Putamen (tissue), 1 donor: ENCODE results near the gene GNB1.

Experiments
- DNase-seq: peaks from one replicate; pipeline ENCODE4 v3.0.0-alpha.2; 2016; ENCODE audit warnings: low spot score

Gene GNB1

DNA sequence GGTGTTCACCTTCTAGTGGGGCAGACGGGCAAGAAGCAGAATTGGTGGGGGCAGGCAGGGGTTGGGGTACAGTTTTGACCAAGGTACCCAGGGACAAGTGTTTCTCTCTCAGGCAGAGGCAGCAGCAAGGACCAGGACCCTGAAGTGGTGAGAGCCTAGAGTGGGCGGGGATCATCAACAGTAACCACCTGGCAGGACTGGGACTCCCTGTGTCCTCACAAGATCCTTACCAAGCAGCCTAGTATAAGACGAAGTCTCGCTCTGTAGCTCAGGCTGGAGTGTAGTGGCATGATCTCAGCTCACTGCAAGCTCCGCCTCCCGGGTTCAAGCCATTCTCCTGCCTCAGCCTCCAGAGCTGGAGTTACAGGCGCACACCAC, 109.4 kb downstream of the GNB1 start:
- DNase-seq, result no peak

- DNase-seq, result no peak
Observed at GRCh38 chr1:1780598-1781525, 110.0 kb downstream of the GNB1 start.

DNA sequence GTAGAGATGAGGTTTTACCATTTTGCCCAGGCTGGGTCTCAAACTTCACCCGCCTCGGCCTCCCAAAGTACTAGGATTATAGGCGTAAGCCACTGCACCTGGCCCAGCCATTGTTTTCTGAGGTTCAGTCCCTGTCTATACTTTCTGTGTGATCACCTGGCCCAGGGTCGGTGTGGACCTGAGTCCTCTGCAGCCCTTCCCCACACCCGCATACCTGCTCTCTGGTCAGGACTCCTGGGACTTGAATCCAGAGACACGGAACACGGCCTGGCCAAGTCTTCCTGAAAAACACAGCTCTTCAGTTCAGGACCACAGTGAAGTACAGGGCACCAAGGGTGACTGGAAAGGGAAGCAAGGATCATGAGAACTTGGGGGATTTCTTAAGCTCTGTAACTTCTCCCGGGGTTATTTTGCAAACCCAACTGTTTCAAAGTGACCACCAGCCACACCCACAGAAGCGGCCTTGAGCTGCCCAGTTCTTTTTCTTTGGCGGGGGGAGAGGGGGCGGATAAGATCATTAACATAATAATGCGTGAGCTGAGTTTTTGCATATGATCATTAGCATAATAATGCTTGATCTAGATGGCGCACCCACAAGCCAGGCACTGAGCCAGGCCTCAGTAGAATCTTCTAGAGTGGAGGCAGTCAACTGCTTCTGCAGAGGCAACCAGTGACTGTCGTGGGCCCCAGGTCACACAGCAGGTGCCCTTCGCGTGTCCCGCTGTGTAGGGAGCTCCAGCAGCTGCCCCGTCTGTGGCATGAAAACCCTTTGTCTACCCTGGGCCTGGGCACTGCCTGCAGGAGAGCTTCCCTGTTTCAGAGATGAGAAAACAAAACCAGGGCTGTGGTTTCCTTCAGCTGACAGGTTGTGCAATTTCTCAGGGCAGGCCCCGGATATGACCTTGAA, 110.9 kb downstream of the GNB1 start:
- DNase-seq, result no peak

- DNase-seq, result no peak
Observed at GRCh38 chr1:1779320-1779675, 111.6 kb downstream of the GNB1 start.

GRCh38 chr1:1778663-1779319, 112.1 kb downstream of the GNB1 start:
- DNase-seq, result peak; percentile 56

DNA sequence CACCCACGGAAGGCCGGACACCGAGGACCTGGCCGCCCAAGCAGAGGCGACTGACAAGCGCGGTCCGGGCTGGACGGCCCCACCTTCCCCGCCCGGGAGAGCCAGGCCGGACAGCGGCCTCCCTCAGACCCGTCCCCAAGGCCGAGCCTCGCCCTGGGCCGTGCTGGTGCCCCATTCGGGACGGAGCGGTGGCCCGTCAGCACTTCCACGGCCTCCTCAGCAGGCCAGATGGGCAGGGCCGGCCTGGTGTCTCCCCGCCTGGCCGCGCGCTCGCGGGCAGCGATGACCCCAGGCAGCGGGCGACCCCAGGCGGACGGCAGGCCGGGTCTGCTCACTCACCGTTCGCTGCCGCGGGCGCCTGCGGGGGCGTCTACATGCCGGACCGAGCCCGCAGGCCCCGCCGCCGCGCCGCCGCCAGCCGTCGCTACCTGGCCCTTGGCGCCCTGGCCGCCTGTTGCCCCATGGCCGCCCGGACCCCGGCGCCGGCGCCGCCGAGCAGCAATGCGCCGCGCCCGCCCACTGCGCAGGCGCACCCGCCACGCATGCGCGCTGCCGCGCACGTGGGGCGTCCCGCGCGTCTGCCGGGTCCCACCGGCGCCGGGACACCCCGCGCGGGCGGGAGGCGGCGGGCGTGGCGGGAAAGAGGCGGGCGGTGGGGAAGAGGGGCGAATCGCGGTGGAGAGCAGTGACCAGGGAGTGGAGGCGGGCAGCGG, 112.8 kb downstream of the GNB1 start, which contains the start of gene NADK:
NADK (minus strand) TSS at position 521 of the 713 bp plus-strand sequence. CDS start 13,064 bp downstream, outside the sequence.
- DNase-seq, result peak; percentile 57

GRCh38 chr1:1777583-1777899, 113.3 kb downstream of the GNB1 start:
- no peak for DNase-seq

DNA sequence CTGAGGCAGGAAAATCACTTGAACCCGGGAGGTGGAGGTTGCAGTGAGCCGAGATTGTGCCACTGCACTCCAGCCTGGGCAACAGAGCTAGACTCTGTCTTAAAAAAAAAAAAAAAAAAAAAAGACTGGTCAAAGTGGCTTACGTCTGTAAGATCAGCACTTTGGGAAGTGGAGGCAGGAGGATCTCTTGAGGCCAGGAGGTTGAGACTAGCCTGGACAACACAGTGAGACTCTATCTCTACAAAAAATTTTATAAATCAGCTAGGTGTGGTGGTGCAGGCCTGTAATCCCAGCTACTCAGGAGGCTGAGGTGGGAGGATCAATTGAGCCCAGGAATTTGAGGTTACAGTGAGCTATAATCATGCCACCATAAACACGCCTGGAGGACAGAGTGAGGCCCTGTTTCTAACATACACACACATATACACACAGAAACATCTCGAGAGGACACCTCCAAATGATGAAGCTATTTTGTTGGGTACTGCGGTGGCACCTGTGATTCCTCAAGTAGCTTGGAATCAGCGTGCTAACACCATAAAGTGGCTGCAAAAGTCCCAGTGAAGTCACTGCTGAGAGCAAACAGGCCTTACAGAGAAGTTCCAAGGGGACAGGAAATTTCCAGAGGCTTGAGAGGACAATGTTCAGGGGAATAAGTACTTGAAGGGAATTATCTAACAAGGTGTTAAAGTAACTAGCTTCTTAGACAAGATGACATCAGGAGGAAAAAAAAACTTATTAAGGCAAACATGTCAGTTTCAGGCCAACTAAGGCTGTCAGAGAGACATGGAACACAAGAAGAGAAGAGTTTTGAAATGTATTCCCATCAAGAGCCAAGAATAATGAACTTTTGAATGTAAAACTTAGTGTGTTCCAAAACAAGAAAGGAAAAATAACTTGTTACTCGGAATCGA, 114.0 kb downstream of the GNB1 start:
- DNase-seq, result no peak

DNA sequence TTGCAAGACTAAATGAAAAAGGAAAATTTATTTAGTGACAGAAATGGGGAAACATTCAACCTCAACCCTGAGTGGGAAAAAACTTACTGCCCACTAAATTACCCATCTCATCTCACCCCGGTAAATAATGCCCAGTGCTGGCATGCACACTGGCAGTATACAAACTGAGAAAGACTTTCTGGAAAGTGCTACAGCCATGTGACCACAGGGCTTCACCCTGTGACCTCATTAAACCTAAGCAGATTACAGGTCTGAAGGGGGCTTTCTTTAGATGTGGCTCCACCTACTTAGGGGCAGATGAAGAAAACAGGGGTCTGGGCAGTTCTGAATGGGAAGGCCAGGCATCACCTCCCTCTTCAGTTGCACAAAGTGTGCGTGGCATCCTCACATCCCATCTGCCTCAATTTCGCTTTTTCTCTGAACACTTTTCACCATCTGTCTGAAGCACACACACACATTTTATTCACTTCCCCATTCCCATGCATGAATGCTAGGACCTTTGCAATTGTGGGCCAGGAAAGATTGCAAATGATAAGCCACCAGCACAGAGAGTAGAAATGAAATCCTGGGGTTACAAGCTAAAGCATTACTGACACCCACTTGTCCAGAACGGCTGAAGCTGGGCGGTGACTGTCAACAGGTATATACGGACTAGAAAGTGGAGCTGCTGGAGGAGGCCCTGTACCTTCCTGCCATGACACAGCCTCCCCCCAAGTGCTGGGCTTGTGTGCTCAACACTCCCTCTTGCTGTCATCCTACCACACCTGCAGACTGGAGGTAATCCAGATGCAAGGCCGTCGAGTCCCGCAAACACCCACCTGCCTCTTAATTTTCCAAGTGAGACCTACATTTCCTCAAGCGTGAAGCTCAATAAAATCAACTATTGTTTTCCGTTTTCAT, 115.3 kb downstream of the GNB1 start:
- DNase-seq, result no peak

- no peak for DNase-seq
Observed at GRCh38 chr1:1773874-1774273, 117.0 kb downstream of the GNB1 start.

GRCh38 chr1:1771096-1771495, 119.8 kb downstream of the GNB1 start:
- DNase-seq, result no peak

GRCh38 chr1:1770102-1770501, 120.8 kb downstream of the GNB1 start:
- no peak for DNase-seq

DNA sequence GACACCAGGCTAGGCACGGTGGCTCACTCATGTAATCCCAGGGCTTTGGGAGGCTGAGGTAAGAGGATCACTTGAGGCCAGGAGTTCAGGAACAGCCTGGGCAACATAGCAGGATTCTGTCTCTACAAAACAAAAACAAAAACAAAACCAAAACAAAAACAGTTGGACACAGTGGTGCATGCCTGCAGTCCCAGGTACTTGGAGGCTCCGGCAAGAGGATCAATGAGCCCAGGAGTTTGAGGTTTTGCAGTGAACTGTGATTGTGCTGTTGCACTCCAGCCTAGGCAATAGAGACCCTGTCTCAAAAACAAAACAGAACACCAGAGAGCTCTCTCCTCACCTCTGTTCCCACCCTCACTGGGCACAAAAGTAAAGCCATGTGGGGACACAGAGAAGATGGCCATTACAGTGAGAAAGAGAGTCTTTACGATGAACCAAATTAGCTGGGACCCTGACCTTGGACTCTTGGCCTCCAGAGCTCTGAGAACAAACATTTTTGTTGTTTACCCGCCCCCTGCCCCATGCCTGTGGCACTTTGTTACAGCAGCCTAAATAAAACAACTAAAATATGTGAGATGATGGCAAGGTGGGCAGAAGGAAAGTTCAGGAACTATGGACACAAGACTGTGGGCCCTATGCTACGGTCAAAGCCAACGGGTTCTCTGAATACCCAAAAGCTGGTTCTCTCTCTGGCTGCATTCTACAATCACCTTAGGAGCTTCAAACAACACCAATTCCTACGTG, 122.5 kb downstream of the GNB1 start:
- no peak for DNase-seq

DNA sequence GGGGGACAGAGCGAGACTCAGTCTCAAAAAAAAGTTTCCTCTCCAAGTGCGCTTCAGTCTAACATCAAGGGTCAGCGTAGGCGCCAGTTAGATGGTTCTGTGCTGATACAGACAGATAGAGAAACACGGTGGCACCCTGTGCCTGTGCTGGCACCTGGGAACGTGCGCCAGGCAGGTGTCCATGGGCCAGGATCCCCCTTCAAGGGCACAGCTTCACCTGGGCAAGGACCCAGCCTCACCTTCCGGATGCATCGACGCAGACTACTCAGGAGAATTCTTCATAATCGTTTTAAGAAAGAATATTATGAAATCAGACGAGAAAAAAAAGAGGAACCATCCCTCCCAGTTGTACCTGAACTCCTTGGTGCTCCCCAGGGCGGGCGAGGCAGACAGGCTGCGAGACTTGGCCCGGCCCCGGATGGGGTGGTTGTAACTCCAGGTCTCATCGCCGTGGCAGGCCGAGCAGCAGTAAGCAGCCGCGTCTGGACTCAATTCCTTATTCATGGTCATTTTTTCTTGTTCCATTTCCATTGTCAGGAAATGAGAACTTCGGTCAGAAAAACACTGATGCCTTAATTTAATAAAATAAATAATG, 125.9 kb downstream of the GNB1 start:
- no peak for DNase-seq

DNA sequence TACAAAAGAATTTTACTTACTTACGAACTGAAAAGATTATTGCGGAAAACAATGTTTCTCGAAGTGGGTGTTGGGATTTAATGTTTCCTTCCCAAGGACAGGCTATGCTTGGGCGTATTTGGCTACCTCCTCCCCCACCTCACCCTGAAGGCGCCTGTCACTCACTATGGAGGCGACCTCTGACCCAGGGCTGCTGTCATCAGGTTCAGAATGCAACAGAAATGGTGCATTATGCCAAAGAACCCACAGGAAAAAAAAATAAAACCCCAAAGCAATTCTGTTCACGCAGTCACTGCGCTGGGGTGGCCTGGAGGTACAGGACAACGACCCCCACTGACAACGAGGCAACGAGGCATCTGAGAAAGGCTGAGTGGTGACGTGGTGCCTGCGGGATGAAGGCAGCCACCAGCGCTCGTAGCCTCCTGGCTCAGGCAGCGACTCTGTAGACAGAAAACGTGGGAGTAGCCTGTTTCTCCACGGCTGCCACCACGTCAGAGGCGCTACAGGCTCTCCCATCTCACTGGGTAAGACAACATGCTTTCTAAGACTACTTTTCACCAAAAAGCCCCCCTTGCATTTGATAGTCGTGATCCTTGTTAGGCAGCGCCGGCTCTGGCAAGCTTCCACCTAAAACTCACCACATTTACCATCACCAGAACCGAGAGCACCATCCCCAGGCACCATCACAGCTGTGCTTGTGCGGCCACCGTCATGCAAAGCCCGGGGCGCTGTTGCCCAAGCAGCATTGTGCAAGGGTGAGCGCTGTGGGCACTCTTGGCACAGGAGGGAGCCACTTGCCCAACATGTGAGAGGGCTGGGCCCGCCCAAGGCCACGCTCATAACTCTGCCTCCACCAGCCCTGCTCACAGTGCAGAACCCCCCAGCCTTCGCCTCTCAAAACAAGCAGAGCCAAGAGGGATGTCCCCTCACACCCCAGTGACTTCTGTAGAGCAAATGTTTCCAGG, 126.9 kb downstream of the GNB1 start:
- DNase-seq, result no peak

- no peak for DNase-seq
Observed at GRCh38 chr1:1761504-1762376, 129.1 kb downstream of the GNB1 start.
